Sigmoid colon (tissue), 7 donors: ENCODE data around the gene HNRNPUL1. TPM values are rescaled to one million over a fixed set of nuclear protein-coding genes. Genes with fewer than 3 reads are reported as not detected.
A peak's percentile ranks its signal among the peaks of the same experiment; 100 is the strongest.

Experiments used
- DNase-seq: peaks from one replicate; pipeline ENCODE4 v3.0.0-alpha.2; 2019
- H3K27ac ChIP-seq, 4 donors: fragments of 200-600 bp; sonication (generic); one replicate each; pipeline ENCODE4 v1.5.1; 2016 to 2019; ENCODE audit warnings: mild to moderate bottlenecking in 1 of 4
- H3K27me3 ChIP-seq, 3 donors: fragments of 200-600 bp; sonication (generic); one replicate each; pipeline ENCODE4 v1.5.1; 2019; ENCODE audit warnings: mild to moderate bottlenecking in 1 of 3
- H3K36me3 ChIP-seq, 4 donors: fragments of 200-600 bp; sonication (generic); one replicate each; pipeline ENCODE4 v1.5.1; 2016 to 2019
- H3K4me1 ChIP-seq, 4 donors: fragments of 200-600 bp; sonication (generic); one replicate each; pipeline ENCODE4 v1.5.1; 2017 to 2019
- H3K4me3 ChIP-seq, 4 donors: fragments of 200-600 bp; sonication (generic); one replicate each; pipeline ENCODE4 v1.5.1; 2017 to 2019; ENCODE audit warnings: mild to moderate bottlenecking in 2 of 4, moderate library complexity in 1 of 4
- H3K9me3 ChIP-seq, 4 donors: fragments of 200-600 bp in 3 of 4; sonication (generic) in 3 of 4; one replicate each; pipeline versions ENCODE4 v1.5.1 to v1.6.1; 2013 to 2019
- EP300 ChIP-seq, 4 donors: sonication (generic); formaldehyde crosslinking; IDR thresholded peaks; one replicate each; pipeline ENCODE4 v1.6.1; 2017; ENCODE audit warnings: antibody characterized with exemption in 4 of 4
- POLR2A ChIP-seq, 2 donors: fragments of 450-650 bp; IDR thresholded peaks; one replicate each; pipeline ENCODE4 v1.6.1; 2016; ENCODE audit warnings: antibody characterized with exemption in 2 of 2, mild to moderate bottlenecking in 2 of 2, moderate library complexity in 2 of 2
- POLR2AphosphoS5 ChIP-seq, 4 donors: sonication (generic); formaldehyde crosslinking; IDR thresholded peaks; one replicate each; pipeline ENCODE4 v1.6.1; 2017; ENCODE audit warnings: antibody characterized with exemption in 4 of 4
- WGBS, 2 donors: extraction: QIAGEN DNeasy Blood & Tissue Kit; methylation state at CpG; one replicate each; pipeline ENCODE4 v1.1.7; 2013; 5-methylcytosine and 5-hydroxymethylcytosine counted together
- intact Hi-C: fragments of 100-400 bp; cut with DNase I; formaldehyde crosslinking; loops from one replicate; pipeline ENCODE4 v1.15.1; 2023
- polyA plus RNA-seq, 3 donors: library from polyadenylated mRNA; stranded (reverse); fragments of 200-250 nt; gene quantifications; one replicate each; pipeline ENCODE4 v1.2.3, GENCODE V29; 2013
- total RNA-seq, 4 donors: library from RNA; depleted of rRNA; stranded (reverse); fragments of >200 nt; gene quantifications; one replicate each; pipeline ENCODE4 v1.1.0, GENCODE V29; 2016
- TF ChIP-seq, protein P1 (sequence below), 4 experiments: fragments of 450-650 bp in 3 of 4; fragments of 200-600 bp in 1 of 4; IDR thresholded peaks; one replicate each; pipeline ENCODE4 v1.5.1; 2016 to 2019; ENCODE audit warnings: antibody characterized with exemption in 4 of 4, mild to moderate bottlenecking in 3 of 4, moderate library complexity in 2 of 4
- donor health status: healthy with polysubstance abuse.
- donor health status: Bipolar disorder and iron deficiency.
- donor health status: healthy.

Gene HNRNPUL1
- total and polyA plus RNA-seq, 7 donors, result 61.9 to 153 (median 129) TPM

DNA sequence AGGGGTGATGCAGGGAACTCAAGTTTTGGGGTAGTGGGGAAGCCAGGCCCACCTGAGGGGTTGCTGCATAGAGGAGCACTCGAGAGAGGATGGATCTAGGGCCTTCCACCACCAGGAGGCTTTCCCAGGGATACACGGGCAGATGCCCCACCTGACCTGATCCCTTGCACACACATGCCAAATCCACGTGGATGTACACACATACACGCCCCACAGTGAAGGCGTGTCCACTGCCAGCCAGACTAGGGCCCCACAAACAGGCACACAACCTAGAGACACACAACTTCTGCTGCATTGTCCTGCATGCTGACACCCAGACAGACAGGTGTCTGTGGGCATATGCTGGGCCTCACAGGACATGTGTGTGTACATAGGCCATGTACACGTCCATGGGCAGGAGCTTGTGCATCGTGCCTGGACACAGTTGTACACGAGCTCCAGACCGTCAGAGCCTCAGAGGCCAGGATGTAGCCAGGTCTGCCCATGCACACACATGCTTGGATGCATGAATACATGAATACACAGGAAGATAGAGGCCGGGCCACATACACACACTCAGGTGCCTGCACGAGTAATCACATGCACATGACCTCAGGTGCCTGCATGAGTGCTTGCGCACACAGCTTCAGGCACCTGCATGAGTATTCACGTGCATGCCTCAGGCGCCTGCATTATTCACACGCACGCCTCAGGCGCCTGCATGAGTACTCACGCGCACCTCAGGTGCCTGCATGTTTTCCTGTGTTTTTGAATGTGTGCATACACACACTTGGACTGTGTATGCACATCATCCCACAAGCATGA lies 54.7 kb downstream of the HNRNPUL1 start:
- peaks cover 0 to 27% (median 26%) of the 10 kb centered on the region in 4 donors for H3K4me1 ChIP-seq
- intact Hi-C loops, result no loop called here
- no peak for DNase-seq
- no peak overlapping the region for H3K27ac ChIP-seq
- no peaks in the 10 kb centered on the region for H3K9me3 ChIP-seq
- H3K27me3 ChIP-seq, result no peaks in the 10 kb centered on the region
- TF ChIP-seq, protein P1, sequence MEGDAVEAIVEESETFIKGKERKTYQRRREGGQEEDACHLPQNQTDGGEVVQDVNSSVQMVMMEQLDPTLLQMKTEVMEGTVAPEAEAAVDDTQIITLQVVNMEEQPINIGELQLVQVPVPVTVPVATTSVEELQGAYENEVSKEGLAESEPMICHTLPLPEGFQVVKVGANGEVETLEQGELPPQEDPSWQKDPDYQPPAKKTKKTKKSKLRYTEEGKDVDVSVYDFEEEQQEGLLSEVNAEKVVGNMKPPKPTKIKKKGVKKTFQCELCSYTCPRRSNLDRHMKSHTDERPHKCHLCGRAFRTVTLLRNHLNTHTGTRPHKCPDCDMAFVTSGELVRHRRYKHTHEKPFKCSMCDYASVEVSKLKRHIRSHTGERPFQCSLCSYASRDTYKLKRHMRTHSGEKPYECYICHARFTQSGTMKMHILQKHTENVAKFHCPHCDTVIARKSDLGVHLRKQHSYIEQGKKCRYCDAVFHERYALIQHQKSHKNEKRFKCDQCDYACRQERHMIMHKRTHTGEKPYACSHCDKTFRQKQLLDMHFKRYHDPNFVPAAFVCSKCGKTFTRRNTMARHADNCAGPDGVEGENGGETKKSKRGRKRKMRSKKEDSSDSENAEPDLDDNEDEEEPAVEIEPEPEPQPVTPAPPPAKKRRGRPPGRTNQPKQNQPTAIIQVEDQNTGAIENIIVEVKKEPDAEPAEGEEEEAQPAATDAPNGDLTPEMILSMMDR (IDR thresholded peaks at IDR 0.05), result no peak
- TF ChIP-seq POLR2AphosphoS5 (IDR thresholded peaks at IDR 0.05), result no peak
- TF ChIP-seq EP300 (IDR thresholded peaks at IDR 0.05), result no peak
- TF ChIP-seq POLR2A (IDR thresholded peaks at IDR 0.05), result no peak
- H3K36me3 ChIP-seq, result peaks cover 0 to 78% (median 39%) of the 10 kb centered on the region in 4 donors
- WGBS, 2 donors, result 76 to 88% methylated on average over 19 of the region's 19 CpGs
- H3K4me3 ChIP-seq, result no peak overlapping the region

DNA sequence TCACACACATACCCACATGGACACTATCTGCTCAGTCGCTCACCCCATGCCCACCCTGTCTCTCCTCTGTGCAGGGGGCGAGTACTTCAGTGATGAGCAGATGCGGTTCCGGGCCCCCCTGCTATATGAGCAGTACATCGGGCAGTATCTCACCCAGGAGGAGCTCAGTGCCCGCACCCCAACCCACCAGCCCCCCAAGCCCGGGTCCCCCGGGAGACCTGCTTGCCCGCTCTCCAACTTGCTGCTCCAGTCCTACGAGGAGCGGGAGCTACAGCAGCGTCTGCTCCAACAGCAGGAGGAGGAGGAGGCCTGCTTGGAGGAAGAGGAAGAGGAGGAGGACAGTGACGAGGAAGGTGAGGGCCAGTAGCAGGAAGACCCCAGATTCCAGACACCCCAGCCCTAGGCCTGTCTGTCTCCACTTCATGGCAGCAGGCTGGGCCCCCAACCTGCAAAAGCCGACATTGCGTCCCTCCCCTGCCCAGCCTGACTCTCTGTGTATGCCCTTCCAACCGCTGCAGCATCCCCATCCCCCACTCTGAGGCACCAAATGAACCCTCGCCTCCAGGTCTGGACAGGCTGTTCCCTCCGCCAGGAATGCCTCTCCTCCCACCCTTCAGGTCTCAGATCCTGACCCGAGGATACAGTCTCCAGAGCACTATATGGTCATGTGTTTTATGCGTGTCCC lies 55.5 kb downstream of the HNRNPUL1 start:
- Histone ChIP-seq H3K9me3 (no peaks in the 10 kb centered on the region), H3K27me3 (no peaks in the 10 kb centered on the region), H3K27ac (no peak overlapping the region), H3K4me1 (peaks cover 0 to 34% (median 33%) of the 10 kb centered on the region in 4 donors), H3K4me3 (no peak overlapping the region), H3K36me3 (peaks cover 0 to 74% (median 39%) of the 10 kb centered on the region in 4 donors)
- DNase-seq, result no peak
- 90 to 93% methylated on average over 20 of the region's 20 CpGs for WGBS, 2 donors
- intact Hi-C loops, result no loop called here
- TF ChIP-seq POLR2AphosphoS5 (IDR thresholded peaks at IDR 0.05) (no peak), POLR2A (IDR thresholded peaks at IDR 0.05) (no peak), EP300 (IDR thresholded peaks at IDR 0.05) (no peak)
- TF ChIP-seq, protein P1 (IDR thresholded peaks at IDR 0.05), result no peak

DNA sequence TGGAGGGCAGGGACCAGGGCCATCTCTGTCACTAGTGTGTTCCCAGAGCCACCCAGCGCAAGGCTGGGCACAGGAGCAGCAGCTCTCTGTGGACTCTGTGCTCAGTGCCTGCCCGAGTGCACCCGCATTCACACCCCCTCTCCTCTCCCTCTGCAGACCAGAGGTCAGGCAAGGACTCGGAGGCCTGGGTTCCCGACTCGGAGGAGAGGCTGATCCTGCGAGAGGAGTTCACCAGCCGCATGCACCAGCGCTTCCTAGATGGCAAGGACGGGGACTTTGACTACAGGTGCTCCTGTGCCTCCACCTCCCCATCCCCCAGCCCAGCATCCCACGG lies 56.0 kb downstream of the HNRNPUL1 start:
- Histone ChIP-seq H3K9me3 (no peaks in the 10 kb centered on the region), H3K4me3 (no peak overlapping the region), H3K4me1 (peaks cover 0 to 39% (median 38%) of the 10 kb centered on the region in 4 donors), H3K27me3 (no peaks in the 10 kb centered on the region), H3K27ac (no peak overlapping the region), H3K36me3 (peaks cover 0 to 69% (median 39%) of the 10 kb centered on the region in 4 donors)
- no peak for DNase-seq
- intact Hi-C loops, result no loop called here
- no peak for TF ChIP-seq POLR2A (IDR thresholded peaks at IDR 0.05)
- no peak for TF ChIP-seq EP300 (IDR thresholded peaks at IDR 0.05)
- no peak for TF ChIP-seq POLR2AphosphoS5 (IDR thresholded peaks at IDR 0.05)
- 89 to 94% methylated on average over 11 of the region's 11 CpGs for WGBS, 2 donors

DNA sequence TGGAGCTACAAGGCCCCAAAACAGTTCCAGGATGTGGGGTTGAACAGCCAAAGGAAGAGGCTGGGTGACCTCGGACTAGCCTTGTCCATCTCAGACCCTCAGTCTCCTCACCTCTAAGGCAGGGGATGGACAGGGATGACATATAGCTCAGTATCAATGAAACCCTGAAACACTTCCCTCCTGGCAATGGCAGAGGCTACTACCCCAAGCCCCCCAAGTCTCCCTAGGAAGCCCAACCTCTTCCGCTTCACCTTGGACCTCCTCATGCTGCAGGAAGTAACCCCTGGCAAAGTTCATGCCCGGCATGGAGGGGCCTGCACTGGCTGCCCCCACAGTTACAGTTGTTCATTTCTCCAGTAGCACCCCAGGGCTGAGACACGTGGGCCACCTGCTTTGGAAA lies 56.4 kb downstream of the HNRNPUL1 start:
- H3K9me3 ChIP-seq, result no peaks in the 10 kb centered on the region
- 90 to 91% methylated on average over 4 of the region's 4 CpGs for WGBS, 2 donors
- no peaks in the 10 kb centered on the region for H3K27me3 ChIP-seq
- H3K36me3 ChIP-seq, result peaks cover 0 to 65% (median 39%) of the 10 kb centered on the region in 4 donors
- TF ChIP-seq EP300 (IDR thresholded peaks at IDR 0.05) (no peak), POLR2AphosphoS5 (IDR thresholded peaks at IDR 0.05) (no peak)
- TF ChIP-seq, protein P1 (IDR thresholded peaks at IDR 0.05), result no peak
- no peak for DNase-seq
- intact Hi-C loops, result no loop called here
- H3K4me3 ChIP-seq, result no peak overlapping the region
- no peak overlapping the region for H3K27ac ChIP-seq
- H3K4me1 ChIP-seq, result peaks cover 0 to 44% (median 42%) of the 10 kb centered on the region in 4 donors

DNA sequence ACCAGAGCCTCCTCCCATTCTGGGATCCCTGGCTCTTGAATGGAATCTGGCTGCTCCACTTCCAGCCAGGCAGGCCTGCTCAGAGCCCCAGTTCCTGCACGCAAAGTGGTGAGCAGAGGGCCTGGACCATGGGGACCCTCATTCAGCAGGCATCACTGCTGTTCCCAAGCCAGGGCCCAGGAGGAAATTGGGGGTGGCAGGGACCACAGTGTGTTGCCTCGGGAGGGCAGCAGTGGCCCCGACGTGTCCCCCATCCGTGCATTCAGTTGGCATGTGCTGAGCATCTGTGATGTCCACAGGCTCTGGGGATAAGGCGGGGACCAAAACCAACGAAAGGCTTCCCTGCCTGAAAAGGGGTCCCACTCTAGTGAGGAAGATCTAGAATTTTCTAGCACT lies 57.0 kb downstream of the HNRNPUL1 start:
- no peak for DNase-seq
- peaks cover 0 to 50% (median 48%) of the 10 kb centered on the region in 4 donors for H3K4me1 ChIP-seq
- intact Hi-C loops, result no loop called here
- H3K4me3 ChIP-seq, result no peak overlapping the region
- H3K9me3 ChIP-seq, result no peaks in the 10 kb centered on the region
- 86% methylated on average over 7 of the region's 7 CpGs for WGBS, 2 donors
- TF ChIP-seq, protein P1 (IDR thresholded peaks at IDR 0.05), result no peak
- TF ChIP-seq POLR2A (IDR thresholded peaks at IDR 0.05), result no peak
- no peak for TF ChIP-seq EP300 (IDR thresholded peaks at IDR 0.05)
- TF ChIP-seq POLR2AphosphoS5 (IDR thresholded peaks at IDR 0.05), result no peak
- H3K27me3 ChIP-seq, result no peaks in the 10 kb centered on the region
- peaks cover 0 to 58% (median 37%) of the 10 kb centered on the region in 4 donors for H3K36me3 ChIP-seq
- H3K27ac ChIP-seq, result peak overlapping the region in 3 of 4 donors; percentile 79 to 87 (median 84)
